HEK293 (cell line): ENCODE measurements around the gene FOXO6.

Source experiments
- CTCF ChIA-PET: fragments of 350-600 bp; formaldehyde crosslinking; extraction: SDS; loops from one replicate; lab custom pipeline; 2021; ENCODE audit warnings: antibody characterized with exemption; lab: Yijun Ruan, JAX
- POLR2A ChIA-PET: fragments of 300-600 bp; formaldehyde crosslinking; extraction: SDS; loops from one replicate; lab custom pipeline; 2020; ENCODE audit warnings: antibody characterized with exemption, inconsistent platforms; lab: Yijun Ruan, JAX
- H3K27ac ChIP-seq: fragments of 200-500 bp; sonication (Bioruptor generic); 2 replicates; pipeline ENCODE4 v1.5.1; 2014; ENCODE audit warnings: low read depth, low read length, control low read depth, inconsistent platforms; ENCODE audit errors: extremely low read depth
- H3K36me3 ChIP-seq, 2 experiments: fragments of 200-500 bp in 1 of 2; sonication (Bioruptor generic) in 1 of 2; 1 replicate in 1 of 2; 2 replicates in 1 of 2; pipeline ENCODE4 v1.5.1; 2014 to 2017; ENCODE audit warnings: inconsistent platforms in 2 of 2, low read length in 2 of 2; ENCODE audit not compliant: control insufficient read depth in 2 of 2, insufficient read depth in 1 of 2
- H3K4me1 ChIP-seq: fragments of 200-500 bp; sonication (Bioruptor generic); 2 replicates; pipeline ENCODE4 v1.5.1; 2014; ENCODE audit warnings: mild to moderate bottlenecking, low read length, inconsistent platforms; ENCODE audit not compliant: control insufficient read depth, insufficient read depth
- H3K4me3 ChIP-seq: 2 replicates; pipeline ENCODE4 v1.5.1; 2011; ENCODE audit warnings: low read depth, mild to moderate bottlenecking, control low read depth, low read length, moderate library complexity
- H3K9me3 ChIP-seq: fragments of 200-500 bp; sonication (Bioruptor generic); 2 replicates; pipeline ENCODE4 v1.5.1; 2014; ENCODE audit warnings: low read depth, low read length, inconsistent platforms; ENCODE audit not compliant: control insufficient read depth, insufficient read depth
- CTCF ChIP-seq: fragments of 450-650 bp; formaldehyde crosslinking; IDR thresholded peaks from 2 replicates; pipeline ENCODE4 v1.5.1; 2016; ENCODE audit warnings: missing biosample characterization, missing genetic modification characterization
- EGR2 ChIP-seq: fragments of 450-650 bp; formaldehyde crosslinking; IDR thresholded peaks from 2 replicates; pipeline ENCODE4 v1.5.1; 2016; ENCODE audit warnings: low read depth, missing biosample characterization, missing genetic modification characterization
- IKZF3 ChIP-seq: fragments of 450-650 bp; IDR thresholded peaks from 2 replicates; pipeline ENCODE4 v1.5.0; 2018; ENCODE audit warnings: missing biosample characterization, mild to moderate bottlenecking, missing genetic modification characterization, moderate library complexity
- PATZ1 ChIP-seq: fragments of 450-650 bp; formaldehyde crosslinking; IDR thresholded peaks from 2 replicates; pipeline ENCODE4 v1.5.1; 2016; ENCODE audit warnings: missing biosample characterization, missing genetic modification characterization
- SCRT2 ChIP-seq: fragments of 450-650 bp; formaldehyde crosslinking; IDR thresholded peaks from 2 replicates; pipeline ENCODE4 v1.5.1; 2016; ENCODE audit warnings: missing biosample characterization, missing genetic modification characterization
- ZBTB10 ChIP-seq: fragments of 450-650 bp; formaldehyde crosslinking; IDR thresholded peaks from 2 replicates; pipeline ENCODE4 v1.5.1; 2016; ENCODE audit warnings: missing biosample characterization, missing genetic modification characterization
- ZFHX2 ChIP-seq: fragments of 450-650 bp; formaldehyde crosslinking; conservative IDR thresholded peaks from 2 replicates; pipeline ENCODE4 v1.5.1; 2016; ENCODE audit warnings: missing biosample characterization, missing genetic modification characterization
- ZNF121 ChIP-seq: fragments of 450-650 bp; formaldehyde crosslinking; IDR thresholded peaks from 2 replicates; pipeline ENCODE4 v1.5.1; 2016; ENCODE audit warnings: missing biosample characterization, missing genetic modification characterization
- ZNF148 ChIP-seq: fragments of 450-650 bp; formaldehyde crosslinking; IDR thresholded peaks from 2 replicates; pipeline ENCODE4 v1.5.0; 2017; ENCODE audit warnings: missing biosample characterization, missing genetic modification characterization, borderline replicate concordance
- ZNF175 ChIP-seq: fragments of 450-650 bp; formaldehyde crosslinking; IDR thresholded peaks from 2 replicates; pipeline ENCODE4 v1.5.1; 2016; ENCODE audit warnings: missing biosample characterization, missing genetic modification characterization
- ZNF248 ChIP-seq: fragments of 450-650 bp; formaldehyde crosslinking; IDR thresholded peaks from 2 replicates; pipeline ENCODE4 v1.5.1; 2017; ENCODE audit warnings: missing biosample characterization, missing genetic modification characterization
- ZNF266 ChIP-seq: fragments of 450-650 bp; formaldehyde crosslinking; IDR thresholded peaks from 2 replicates; pipeline ENCODE4 v1.5.1; 2016; ENCODE audit warnings: missing biosample characterization, missing genetic modification characterization, low read depth
- ZNF514 ChIP-seq: fragments of 450-650 bp; formaldehyde crosslinking; IDR thresholded peaks from 2 replicates; pipeline ENCODE4 v1.5.1; 2016; ENCODE audit warnings: missing biosample characterization, missing genetic modification characterization
- ZXDB ChIP-seq: fragments of 450-650 bp; formaldehyde crosslinking; IDR thresholded peaks from 2 replicates; pipeline ENCODE4 v1.5.1; 2016; ENCODE audit warnings: missing biosample characterization, missing genetic modification characterization

The FOXO6 gene

GRCh38 chr1:41348394-41348793 is 12.8 kb upstream of the FOXO6 start:
- Histone ChIP-seq H3K36me3 (no peaks in the 10 kb centered on the region), H3K4me1 (no peaks in the 10 kb centered on the region), H3K9me3 (no peaks in the 10 kb centered on the region), H3K4me3 (no peak overlapping the region), H3K27ac (no peak overlapping the region)
- ChIA-PET POLR2A (no interaction called here), CTCF (interaction anchor here (0.7 to 1.4 kb wide), 2 partner anchors 16 to 65 kb away, joined by 3 read pairs; no protein-coding TSS in a partner anchor)
- TF ChIP-seq ZNF175 (tag by site-specific recombination) (no peak), ZBTB10 (tag by site-specific recombination) (no peak), ZNF121 (peak; percentile 73; the same call in 1 of the 2 replicates), SCRT2 (no peak), IKZF3 (tag by site-specific recombination) (no peak), CTCF (tag by site-specific recombination) (no peak)

GRCh38 chr1:41349361-41350054 is 11.7 kb upstream of the FOXO6 start:
- TF ChIP-seq PATZ1 (tag by site-specific recombination) (no peak), ZNF514 (tag by site-specific recombination) (no peak), ZNF148 (no peak), ZFHX2 (tag by site-specific recombination) (no peak), EGR2 (no peak), ZNF248 (no peak), ZXDB (tag by site-specific recombination) (no peak), ZNF266 (tag by site-specific recombination) (no peak)
- Histone ChIP-seq H3K4me1 (no peaks in the 10 kb centered on the region), H3K4me3 (no peak overlapping the region), H3K36me3 (no peaks in the 10 kb centered on the region), H3K9me3 (no peaks in the 10 kb centered on the region), H3K27ac (no peak overlapping the region)
- ChIA-PET POLR2A (no interaction called here), CTCF (interaction anchor here (0.6 to 1.4 kb wide), 2 partner anchors 66 kb away, joined by 3 read pairs; no protein-coding TSS in a partner anchor)
